Stimulated activated CD4-positive, alpha-beta T cell treated with anti-CD3 and anti-CD28 coated beads, Interleukin-2, amount 100 ng/mL, for 48 hours (primary cell): ENCODE results near the gene BABAM2.
"Not testable (repeated sequence)": the region's sequence is repeated elsewhere in the genome, so short reads cannot be mapped to it uniquely, and the experiment has no call there.

Source experiments
- DNase-seq, 2 donors: peaks; one replicate each; pipeline ENCODE4 v3.0.0-alpha.2; 2020

Gene BABAM2

GRCh38 chr2:28325173-28325566 lies 434.6 kb downstream of the BABAM2 start:
- no peak for DNase-seq

- DNase-seq, result no peak
Measured at GRCh38 chr2:28325567-28326468, 435.3 kb downstream of the BABAM2 start.

GRCh38 chr2:28326469-28326805 lies 435.9 kb downstream of the BABAM2 start:
- DNase-seq, result no peak

DNA sequence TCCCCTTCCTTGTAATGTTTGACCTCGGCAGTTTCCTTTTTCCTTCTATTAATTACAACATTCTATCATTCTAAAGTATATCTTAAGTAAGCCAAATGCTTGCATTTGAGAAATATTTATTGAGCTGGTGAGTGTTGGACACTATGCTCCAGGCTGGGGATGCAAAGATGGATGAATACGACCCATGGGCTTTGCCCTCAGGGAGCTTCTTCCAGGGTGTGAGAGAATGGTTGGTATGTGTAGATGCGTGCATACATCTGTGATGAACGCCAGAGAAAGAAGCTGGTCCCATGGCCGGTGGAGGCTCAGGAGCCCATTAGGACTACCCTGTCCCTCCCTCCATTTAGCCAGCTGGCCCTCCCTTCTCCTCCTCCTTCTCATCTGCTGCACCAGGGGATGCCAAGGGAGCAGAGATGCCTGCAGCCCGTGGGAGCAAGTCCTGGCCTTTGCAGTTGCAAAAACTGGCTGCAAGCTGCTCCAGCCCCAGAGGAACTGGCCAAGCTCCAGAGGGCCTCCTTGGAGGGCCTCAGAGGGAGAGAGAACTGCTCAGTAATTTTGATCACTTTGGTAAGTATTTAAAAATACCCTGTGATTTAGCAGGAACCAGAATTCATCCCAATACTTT lies 436.5 kb downstream of the BABAM2 start:
- DNase-seq, result no peak

DNA sequence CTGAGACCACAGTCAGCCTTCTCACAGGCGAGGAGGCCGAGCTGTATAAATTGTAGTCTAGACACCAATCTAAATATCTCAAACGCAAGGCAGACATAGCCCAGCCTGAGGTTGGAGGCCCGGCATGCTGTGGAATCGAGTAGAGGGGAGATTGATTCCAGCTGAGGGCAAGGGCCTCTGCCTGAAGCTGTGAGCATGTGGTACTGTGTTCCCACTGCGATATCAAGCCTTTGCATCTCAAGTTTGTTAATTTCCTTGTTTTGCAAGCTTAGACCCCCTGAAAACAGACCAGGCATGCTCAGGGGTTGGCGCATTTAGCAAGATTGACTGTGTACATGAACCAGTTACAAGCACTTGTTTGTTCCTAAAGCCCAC lies 437.0 kb downstream of the BABAM2 start:
- DNase-seq, result no peak

- no peak for DNase-seq
Measured at GRCh38 chr2:28327956-28328922, 437.7 kb downstream of the BABAM2 start.

- no peak for DNase-seq
Measured at GRCh38 chr2:28329184-28329583, 438.7 kb downstream of the BABAM2 start.

GRCh38 chr2:28330722-28331121 lies 440.2 kb downstream of the BABAM2 start:
- DNase-seq, result not testable (repeated sequence)

GRCh38 chr2:28331797-28332196 lies 441.3 kb downstream of the BABAM2 start:
- DNase-seq, result not testable (repeated sequence)

DNA sequence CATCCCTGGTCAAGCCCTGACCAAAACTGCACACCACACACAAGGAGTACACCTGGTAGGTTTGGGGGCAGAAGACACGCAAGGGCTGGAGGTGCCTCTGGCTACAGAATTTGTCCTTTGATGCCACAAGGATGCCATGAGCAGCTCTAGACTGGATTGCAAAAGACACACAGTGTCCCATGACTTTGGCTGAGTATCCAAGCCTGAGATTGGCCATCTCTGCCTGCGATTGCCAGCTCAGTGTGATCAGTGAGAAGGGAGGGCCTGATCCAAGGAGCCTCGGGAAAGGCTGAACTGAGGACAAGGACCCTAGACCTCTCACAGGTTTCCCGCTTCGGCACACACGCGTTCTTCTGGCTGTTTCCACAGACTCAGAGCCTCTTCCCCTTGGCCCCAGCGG lies 442.2 kb downstream of the BABAM2 start:
- DNase-seq, result no peak

GRCh38 chr2:28333606-28334526 lies 443.3 kb downstream of the BABAM2 start:
- DNase-seq, result no peak

DNA sequence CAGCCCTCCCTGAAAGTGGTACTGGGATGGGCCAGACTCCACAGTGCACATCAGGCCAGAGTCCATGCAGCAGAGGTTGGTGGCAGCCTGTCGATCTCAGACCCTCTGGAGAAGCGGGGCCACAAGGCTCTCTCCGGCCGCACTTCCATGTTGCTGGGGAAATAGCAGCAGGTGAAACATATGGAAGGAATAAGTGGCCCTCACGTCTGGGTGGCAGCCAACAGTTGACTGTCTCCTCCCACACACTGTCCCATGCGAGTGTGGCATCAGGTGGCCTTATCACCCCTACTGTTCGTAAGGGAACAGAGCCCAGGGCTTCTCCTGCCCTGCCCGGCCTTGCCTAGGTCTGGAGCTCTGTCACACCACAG lies 444.0 kb downstream of the BABAM2 start:
- no peak for DNase-seq

- not testable (repeated sequence) for DNase-seq
Measured at GRCh38 chr2:28335265-28335664, 444.7 kb downstream of the BABAM2 start.

- no peak for DNase-seq
Measured at GRCh38 chr2:28335666-28336065, 445.1 kb downstream of the BABAM2 start.

- DNase-seq, result no peak
Measured at GRCh38 chr2:28336264-28336980, 445.9 kb downstream of the BABAM2 start.

- DNase-seq, result no peak
Measured at GRCh38 chr2:28336982-28337627, 446.6 kb downstream of the BABAM2 start.

- DNase-seq, result no peak
Measured at GRCh38 chr2:28338046-28338817, 447.7 kb downstream of the BABAM2 start.

DNA sequence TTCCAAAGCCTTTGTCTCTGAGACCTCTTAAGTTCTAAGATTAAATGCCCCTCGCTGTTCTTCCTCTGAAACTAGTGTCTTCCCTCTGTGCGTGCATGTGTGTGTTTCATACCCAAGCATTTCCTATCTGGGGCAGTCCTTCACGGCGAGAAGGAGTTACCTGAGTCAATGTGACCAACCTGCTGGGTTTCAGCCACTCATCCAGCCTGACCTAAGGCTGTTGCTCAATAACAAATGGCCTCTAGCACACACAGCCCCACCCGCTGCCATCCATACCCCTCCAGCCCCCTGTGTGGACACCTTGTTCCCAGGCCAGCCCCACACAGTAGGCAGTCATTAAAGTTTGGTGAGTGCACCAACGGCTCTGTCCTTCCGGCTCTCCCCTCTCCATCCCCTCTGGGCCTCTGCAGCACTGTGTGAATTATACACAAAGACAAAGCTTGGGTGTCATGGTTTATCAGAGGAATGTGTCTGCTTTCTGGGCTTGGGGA lies 448.3 kb downstream of the BABAM2 start:
- DNase-seq, result no peak

GRCh38 chr2:28339516-28340175 lies 449.1 kb downstream of the BABAM2 start:
- DNase-seq, result no peak
